ENCODE data around the gene RAPH1.
"Not testable (repeated sequence)": the region's sequence is repeated elsewhere in the genome, so short reads cannot be mapped to it uniquely, and the experiment has no call there.

Gene RAPH1

DNA sequence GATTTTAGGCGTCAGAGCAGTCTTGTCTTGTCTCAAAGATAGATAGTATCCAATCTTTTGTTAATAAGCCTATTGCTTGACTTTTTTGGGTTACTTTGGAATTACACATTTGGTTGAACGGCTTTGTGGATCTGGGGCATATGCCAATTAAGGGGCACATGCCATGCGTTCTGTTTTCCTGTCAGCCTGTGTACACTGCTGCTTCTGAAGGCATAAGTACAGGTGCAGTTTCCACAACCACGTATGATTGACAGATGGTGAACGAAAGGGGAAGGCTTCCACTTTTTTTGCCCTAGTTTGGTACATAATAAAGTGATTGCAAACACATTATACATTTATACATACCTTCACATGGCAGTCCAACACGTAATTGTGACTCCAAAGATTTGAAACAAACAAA, 102.3 kb downstream of the RAPH1 start:
- DNase-seq (ENCODE audit: low read depth) = no peak

GRCh38 chr2:203431391-203432185, 103.5 kb downstream of the RAPH1 start:
- no peak for DNase-seq (ENCODE audit: low read depth)

DNA sequence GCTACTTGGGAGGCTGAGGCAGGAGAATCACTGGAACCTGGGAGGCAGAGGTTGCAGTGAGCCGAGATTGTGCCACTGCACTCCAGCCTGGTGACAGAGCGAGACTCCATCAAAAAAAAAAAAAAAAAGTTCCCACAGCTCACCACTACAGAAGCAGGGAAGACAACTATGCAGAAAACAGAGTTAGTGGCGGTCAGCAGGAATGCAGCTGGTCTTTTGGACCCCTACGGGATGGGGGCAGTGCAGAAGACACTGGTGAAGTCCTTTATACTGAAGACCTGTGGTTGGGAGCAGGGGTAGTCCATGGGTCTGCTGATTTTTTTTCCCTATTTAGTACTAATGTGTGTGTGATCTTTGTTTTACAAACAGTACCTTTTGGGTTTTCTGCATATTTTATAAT, 105.5 kb downstream of the RAPH1 start:
- DNase-seq (ENCODE audit: low read depth) = not testable (repeated sequence)

DNA sequence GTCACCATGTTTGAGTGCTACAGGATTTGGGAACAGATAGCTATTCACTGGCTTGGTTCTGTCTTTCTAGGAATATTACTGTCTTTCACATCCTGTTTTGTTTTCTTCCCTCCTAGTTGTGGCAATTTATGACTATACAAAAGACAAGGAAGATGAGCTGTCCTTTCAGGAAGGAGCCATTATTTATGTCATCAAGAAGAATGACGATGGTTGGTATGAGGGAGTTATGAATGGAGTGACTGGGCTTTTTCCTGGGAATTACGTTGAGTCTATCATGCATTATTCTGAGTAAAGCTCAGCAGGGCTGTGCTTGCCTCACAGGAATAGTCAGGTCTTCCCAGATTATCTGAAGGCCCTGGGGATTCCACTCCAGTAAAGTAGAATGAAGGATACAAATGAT, 108.0 kb downstream of the RAPH1 start:
- DNase-seq (ENCODE audit: low read depth) = peak; percentile 88

- no peak for DNase-seq (ENCODE audit: low read depth)
Measured at GRCh38 chr2:203418271-203418670, 116.8 kb downstream of the RAPH1 start.

- DNase-seq (ENCODE audit: low read depth) = no peak
Measured at GRCh38 chr2:203413796-203414195, 121.3 kb downstream of the RAPH1 start.

GRCh38 chr2:203412546-203413331, 122.4 kb downstream of the RAPH1 start:
- DNase-seq (ENCODE audit: low read depth) = no peak

- DNase-seq (ENCODE audit: low read depth) = no peak
Measured at GRCh38 chr2:203407496-203407895, 127.6 kb downstream of the RAPH1 start.

DNA sequence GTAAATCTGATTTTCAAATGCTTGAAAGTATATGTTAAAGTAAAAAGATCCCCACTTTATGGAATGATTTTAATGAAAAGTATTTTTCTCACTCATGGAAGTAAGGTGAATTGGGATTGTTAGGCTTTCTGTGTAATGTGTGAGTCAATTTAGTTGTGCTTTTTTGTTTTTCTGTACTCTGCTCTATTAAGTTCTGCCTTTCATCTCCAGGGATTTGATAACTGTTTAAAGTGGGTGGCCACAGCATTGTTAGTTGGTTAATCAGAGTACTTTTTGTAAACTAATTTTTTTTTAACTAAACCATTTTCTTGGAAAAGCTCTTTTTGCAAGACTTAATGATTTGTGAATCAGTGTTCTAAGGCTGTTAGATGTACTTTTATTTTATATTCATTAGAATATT, 130.1 kb downstream of the RAPH1 start:
- peak; percentile 12 for DNase-seq (ENCODE audit: low read depth)

GRCh38 chr2:203400805-203401585, 134.1 kb downstream of the RAPH1 start:
- DNase-seq (ENCODE audit: low read depth) = no peak

GRCh38 chr2:203399031-203399430, 136.1 kb downstream of the RAPH1 start:
- no peak for DNase-seq (ENCODE audit: low read depth)

DNA sequence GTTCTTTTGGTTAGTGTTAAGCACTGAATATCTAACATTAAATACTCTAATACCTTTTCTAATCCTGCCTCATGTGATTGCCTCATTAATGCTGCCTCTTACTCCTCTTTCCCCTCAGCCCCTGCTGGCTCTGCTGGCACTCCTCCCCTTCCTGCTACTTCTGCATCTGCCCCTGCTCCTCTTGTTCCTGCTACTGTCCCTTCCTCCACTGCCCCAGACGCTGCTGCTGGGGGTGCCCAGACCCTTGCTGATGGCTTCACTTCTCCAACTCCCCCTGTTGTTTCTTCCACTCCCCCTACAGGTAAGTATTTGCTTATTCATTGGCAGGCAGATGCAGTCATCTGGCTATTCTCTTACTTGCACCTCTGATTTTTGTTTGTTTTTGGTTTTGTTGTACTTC, 138.4 kb downstream of the RAPH1 start:
- no peak for DNase-seq (ENCODE audit: low read depth)

GRCh38 chr2:203395858-203396257, 139.2 kb downstream of the RAPH1 start:
- DNase-seq (ENCODE audit: low read depth) = no peak

DNA sequence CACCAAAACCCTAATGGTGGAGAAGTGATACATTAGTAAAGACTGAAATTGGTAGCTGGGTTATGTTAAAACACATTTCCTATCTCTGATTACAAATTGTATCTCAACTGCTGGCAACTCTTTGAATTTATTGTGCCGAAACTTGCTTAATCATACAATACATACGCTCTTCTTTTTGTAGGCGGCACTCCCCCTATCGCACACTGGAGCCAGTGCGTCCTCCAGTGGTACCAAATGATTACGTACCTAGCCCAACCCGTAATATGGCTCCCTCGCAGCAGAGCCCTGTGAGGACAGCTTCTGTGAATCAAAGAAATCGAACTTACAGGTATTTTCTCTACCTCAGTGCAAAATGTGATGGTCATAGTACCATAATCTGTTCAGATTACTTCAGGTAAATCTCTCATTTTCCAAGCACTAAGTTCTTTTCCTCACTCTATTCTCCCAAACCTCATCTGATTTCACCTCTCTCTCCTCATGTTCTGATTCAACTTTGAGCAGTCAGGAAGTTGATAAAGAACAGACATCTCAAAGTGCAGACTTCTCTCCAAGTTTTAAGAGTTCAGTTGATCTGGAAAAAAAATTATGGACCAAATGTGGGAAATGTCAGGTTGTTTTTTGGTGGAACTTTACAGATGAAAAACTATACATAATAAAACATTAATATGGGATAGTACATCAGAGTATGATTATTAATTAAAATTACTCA, 140.4 kb downstream of the RAPH1 start:
- DNase-seq (ENCODE audit: low read depth) = no peak

GRCh38 chr2:203388153-203388552, 146.9 kb downstream of the RAPH1 start:
- DNase-seq (ENCODE audit: low read depth) = not testable (repeated sequence)

DNA sequence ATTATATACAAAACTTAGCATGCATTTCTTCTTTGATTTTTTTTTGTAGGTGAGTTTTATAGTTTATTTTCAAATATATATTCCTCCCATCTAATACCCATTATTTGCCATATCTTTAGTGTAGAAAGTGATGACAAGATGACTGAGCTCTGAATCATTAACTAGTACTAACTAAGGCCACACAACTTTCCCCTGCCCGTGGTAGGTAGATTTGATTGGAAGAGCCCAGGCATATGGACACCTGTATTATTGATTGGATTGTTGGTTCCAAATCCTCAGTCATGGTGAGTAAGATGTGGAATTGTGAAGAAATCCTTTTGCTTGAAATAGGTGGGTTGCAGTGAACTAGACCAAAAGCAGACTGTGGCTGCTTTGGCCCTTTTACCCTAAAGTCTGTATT, 152.1 kb downstream of the RAPH1 start:
- DNase-seq (ENCODE audit: low read depth) = no peak

- DNase-seq (ENCODE audit: low read depth) = no peak
Measured at GRCh38 chr2:203379156-203379555, 155.9 kb downstream of the RAPH1 start.

DNA sequence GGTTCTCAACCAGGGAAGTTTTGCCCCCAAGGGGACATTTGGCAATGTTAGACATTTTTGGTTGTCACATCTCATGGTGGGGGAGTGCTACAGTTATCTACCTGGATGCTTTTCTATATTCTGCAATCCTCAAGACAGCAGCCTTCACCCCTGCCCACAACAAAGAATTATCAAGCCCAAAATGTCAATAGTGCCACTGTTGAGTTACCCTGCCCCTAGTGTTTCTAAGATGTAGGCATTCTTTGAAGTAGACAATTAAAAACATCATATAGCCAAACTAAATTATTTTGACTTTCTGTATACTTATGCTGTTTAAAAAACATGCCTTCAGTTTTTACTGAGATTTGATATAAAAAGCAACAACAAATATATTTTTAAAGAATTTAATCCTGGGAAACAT, 158.9 kb downstream of the RAPH1 start:
- no peak for DNase-seq (ENCODE audit: low read depth)

DNA sequence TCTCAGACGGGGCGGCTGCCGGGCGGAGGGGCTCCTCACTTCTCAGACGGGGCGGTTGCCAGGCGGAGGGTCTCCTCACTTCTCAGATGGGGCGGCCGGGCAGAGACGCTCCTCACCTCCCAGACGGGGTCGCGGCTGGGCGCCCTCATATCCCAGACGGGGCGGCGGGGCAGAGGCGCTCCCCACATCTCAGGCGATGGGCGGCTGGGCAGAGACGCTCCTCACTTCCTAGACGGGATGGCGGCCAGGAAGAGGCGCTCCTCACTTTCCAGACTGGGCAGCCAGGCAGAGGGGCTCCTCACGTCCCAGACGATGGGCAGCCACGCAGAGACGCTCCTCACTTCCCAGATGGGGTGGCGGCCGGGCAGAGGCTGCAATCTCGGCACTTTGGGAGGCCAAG, 162.4 kb downstream of the RAPH1 start:
- DNase-seq (ENCODE audit: low read depth) = not testable (repeated sequence)

DNA sequence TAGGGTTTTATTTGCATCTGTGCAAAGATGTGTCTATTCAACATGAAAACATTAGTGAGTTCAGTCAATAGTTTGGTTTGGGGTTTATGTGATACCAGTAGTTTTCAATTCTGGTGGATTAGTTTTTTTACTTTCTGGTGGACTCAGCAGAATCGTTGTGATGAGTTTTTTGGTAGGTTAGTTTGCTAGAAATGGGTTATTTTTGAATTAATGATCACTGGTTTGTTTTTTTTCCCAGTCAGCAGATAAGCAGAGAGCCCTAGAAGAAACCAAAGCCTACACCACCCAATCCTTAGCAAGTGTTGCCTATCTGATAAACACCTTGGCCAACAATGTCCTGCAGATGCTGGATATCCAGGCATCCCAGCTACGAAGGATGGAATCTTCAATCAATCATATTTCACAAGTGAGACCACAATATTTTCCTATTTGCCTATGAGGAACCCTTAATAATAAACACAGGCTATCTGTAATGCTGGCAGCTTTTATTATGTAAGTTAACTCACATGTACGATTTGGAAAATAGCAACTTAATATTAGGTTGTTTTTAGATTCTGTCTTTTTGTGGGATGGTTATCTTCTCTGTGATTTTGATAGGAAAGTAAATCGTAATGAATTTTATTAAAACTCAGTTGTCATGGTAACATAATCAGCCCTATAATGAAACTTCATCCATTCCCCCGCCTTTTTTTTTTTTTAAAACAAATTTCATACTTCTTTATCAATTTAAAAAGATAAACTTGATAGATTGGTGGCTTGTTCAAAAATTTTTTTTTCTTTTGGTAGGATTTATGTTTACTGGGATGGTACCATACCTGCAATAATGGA, 168.2 kb downstream of the RAPH1 start:
- no peak for DNase-seq (ENCODE audit: low read depth)

DNA sequence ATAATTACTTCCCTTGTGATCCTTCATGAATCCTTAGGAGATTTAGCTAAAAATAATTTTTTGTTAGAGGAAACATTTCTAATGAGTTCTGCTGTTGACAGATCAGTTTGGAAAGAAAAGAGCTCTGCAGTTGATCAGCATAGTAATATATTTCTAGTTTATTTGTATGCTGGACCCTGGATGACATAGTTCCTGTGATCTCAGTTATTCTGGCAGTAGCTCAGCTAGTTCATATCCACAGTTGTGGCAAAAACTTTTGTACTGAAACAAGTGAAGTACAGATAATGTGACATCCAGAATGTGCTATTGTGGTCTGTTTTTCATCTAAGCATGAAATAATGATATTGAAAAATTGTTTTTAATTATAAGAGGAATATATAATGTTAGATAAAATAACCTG, 173.2 kb downstream of the RAPH1 start:
- DNase-seq (ENCODE audit: low read depth) = no peak
